GM06990 (cell line): ENCODE data around the gene ARHGAP9.

ENCODE experiments used
- DNase-seq: peaks from one replicate; pipeline ENCODE4 v3.0.0-alpha.2; 2011; ENCODE audit not compliant: insufficient read length; ENCODE audit errors: extremely low read depth
- H3K27me3 ChIP-seq: replicated peaks from 2 replicates; pipeline ENCODE4 v1.6.0; 2011; ENCODE audit warnings: low read length; ENCODE audit not compliant: control insufficient read depth, insufficient read depth
- H3K36me3 ChIP-seq: 2 replicates; pipeline ENCODE4 v1.5.1; 2011; ENCODE audit warnings: low read length; ENCODE audit not compliant: control insufficient read depth, insufficient read depth
- H3K4me3 ChIP-seq: replicated peaks from 2 replicates; pipeline ENCODE4 v1.5.1; 2011; ENCODE audit warnings: low read depth, mild to moderate bottlenecking, control low read depth, low read length
- CTCF ChIP-seq: IDR thresholded peaks from 2 replicates; pipeline ENCODE4 v1.5.1; 2011; ENCODE audit warnings: low read length, control low read depth, mild to moderate bottlenecking, inconsistent platforms; ENCODE audit not compliant: insufficient read depth, poor library complexity, severe bottlenecking

ARHGAP9 gene

GRCh38 chr12:57461917-57462250 lies 17.8 kb downstream of the ARHGAP9 start:
- DNase-seq, result no peak
- no peaks in the 10 kb centered on the region for H3K36me3 ChIP-seq
- no peaks in the 10 kb centered on the region for H3K27me3 ChIP-seq
- no peak for TF ChIP-seq CTCF
- peak overlapping the region; percentile 58 for H3K4me3 ChIP-seq

DNA sequence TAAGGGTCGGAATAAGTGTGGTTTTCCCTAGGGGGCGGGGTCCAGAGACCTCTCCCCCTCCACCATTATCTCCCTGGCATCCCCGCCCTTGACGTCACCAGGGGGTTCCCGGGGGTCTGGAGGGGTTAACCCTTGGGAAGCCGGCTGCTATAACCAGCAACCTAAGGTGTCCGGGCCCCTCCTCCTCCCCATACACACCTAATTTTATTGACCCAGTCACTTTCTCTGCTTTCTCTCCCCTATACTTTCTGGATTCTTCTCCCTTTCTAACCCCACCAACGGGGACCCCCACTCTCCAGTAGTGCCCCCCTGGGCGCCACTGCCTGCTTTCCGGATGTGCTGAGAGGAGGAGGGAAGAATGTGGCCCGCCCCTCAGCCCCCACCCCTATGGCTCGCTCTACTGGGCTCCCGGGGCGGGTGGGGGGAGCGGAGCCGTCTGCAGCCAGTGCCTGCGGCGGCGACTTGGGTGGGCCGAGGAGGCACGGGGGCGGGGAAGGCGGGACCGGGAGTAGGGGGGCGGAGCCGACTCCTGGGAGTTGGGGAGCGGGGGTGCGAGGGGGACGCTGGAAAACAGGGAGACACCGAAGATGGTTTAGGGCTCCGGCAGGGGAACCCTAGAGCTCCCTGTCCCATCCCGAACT lies 18.3 kb downstream of the ARHGAP9 start:
- no peak for DNase-seq
- Histone ChIP-seq H3K27me3 (no peaks in the 10 kb centered on the region), H3K4me3 (peak overlapping the region; percentile 58), H3K36me3 (no peaks in the 10 kb centered on the region)
- TF ChIP-seq CTCF, result no peak

- Histone ChIP-seq H3K27me3 (no peaks in the 10 kb centered on the region), H3K36me3 (no peaks in the 10 kb centered on the region), H3K4me3 (peak overlapping the region; percentile 58)
- DNase-seq, result no peak
- TF ChIP-seq CTCF, result no peak
Measured at GRCh38 chr12:57460841-57461275, 18.8 kb downstream of the ARHGAP9 start.

DNA sequence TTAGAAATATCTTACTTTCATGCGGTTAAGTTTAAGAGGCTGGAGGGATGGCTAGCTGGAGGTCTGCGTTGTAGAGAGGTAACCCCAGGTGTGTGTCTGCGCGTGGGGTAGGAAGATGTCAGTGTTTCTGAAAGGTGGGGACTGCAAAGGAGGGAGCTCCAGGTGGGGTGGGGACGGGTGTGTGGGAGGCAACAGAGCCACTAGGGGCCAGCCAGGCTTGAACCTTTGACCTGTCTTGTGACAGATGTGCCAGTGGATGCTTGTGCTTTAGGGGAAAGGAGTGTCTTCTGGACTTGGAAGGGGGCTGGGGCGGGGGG lies 19.2 kb downstream of the ARHGAP9 start:
- Histone ChIP-seq H3K36me3 (no peaks in the 10 kb centered on the region), H3K4me3 (no peak overlapping the region), H3K27me3 (no peaks in the 10 kb centered on the region)
- TF ChIP-seq CTCF, result no peak
- no peak for DNase-seq

DNA sequence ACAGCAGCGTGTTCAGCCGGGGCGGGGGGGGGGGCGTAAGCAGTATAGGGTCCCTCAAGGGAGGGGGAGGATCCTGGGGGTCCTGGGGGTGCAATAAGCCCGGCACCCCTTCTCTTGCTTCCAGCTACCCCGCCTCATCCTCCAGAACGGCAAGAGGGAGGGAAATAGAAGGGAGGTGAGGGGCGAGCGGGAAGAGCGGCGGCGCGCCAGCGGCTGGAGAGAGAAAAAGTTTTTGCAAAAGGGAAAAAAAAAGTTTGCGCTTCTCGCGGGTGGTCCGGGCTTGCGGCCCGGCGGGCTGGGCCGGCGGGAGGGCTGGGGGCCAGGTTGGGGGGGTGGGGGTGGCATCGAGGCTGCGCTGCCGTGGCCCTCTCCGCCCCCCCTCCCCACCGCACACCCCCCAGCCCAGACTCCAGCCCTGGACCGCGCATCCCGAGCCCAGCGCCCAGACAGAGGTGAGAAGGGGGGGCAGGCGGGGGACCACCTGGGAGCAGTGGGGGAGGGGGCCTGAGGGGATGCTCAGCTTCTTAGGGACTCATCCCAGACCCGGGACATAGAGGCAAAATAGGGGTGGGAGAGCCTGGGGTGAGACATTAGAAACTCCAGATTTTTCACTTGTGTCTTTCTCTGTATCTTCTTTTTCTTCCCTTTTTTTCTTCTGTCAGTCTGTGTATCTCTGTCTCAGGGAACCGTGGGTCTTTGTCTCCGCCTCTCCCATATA lies 19.8 kb downstream of the ARHGAP9 start, which contains the start of gene GLI1:
Gene GLI1, plus strand, starts transcription at position 36 of the 718 bp plus-strand sequence. CDS start 3,907 bp downstream, outside the sequence.
- DNase-seq, result no peak
- no peaks in the 10 kb centered on the region for H3K36me3 ChIP-seq
- H3K27me3 ChIP-seq, result no peaks in the 10 kb centered on the region
- H3K4me3 ChIP-seq, result peak within 1 kb of the TSS; percentile 81
- TF ChIP-seq CTCF, result no peak
